SKM-1 (cell line): ENCODE data around the gene OR2T10.
"Not testable (repeated sequence)": the region's sequence is repeated elsewhere in the genome, so short reads cannot be mapped to it uniquely, and the experiment has no call there.

Source experiments
- DNase-seq: peaks from one replicate; lab custom pipeline; 2025; ENCODE audit not compliant: unreplicated experiment; lab: John Stamatoyannopoulos, UW

The OR2T10 gene

DNA sequence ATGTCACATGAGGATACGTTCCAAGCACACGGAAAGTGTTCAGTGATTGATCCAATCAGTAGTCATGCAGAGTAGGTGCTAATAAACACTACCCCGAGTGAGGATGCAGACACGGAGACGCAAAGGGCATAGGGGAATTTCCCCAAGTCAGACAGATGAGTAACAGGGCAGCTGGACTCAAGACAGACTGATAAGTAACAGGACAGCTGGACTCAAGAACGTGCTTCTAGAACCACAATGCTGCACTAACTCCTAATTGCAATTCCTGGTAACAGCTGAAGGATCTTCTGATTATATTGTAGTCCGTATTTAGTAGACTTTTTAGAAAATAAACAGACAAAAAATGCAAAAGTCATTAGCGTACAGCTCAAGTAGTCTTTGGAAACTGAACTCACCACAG, 1.9 kb upstream of the OR2T10 start:
- DNase-seq: no peak

DNA sequence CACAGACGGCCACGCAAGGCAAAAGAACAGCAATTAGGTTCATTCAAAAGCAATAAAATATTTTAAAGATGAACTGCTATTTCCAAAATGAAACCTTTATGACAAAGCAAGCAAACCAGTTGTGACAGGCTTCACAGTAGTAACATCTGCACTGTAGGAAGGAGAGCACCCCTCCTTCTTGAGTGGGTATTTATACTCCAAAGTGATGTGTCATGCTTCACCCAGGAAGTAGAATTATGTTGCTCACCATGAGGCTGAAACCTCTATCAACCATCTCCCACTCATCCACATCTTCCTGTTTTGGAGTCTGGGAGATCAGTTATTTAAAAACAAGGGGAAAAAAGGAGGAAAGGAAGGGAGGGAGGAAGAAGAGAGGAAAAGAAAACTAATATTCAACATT, 885 bp downstream of the OR2T10 start:
- no peak for DNase-seq

DNA sequence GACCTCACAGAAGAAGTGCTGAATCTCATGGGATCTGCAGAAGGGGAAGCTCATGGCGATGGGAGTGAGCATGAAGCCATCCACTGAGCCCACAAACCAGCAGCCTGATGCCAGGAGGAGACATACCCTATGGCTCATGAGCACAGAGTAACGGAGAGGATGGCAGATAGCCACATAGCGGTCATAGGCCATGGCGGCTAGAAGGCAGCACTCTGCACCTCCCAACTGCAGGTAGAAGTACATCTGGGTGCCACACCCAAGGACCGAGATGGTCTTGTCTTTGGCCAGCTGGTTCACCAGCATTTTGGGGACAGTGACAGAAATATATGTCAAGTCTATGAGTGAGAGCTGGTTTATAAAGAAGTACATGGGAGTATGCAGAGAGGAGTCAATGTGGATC, 4.3 kb downstream of the OR2T10 start:
- DNase-seq: no peak

DNA sequence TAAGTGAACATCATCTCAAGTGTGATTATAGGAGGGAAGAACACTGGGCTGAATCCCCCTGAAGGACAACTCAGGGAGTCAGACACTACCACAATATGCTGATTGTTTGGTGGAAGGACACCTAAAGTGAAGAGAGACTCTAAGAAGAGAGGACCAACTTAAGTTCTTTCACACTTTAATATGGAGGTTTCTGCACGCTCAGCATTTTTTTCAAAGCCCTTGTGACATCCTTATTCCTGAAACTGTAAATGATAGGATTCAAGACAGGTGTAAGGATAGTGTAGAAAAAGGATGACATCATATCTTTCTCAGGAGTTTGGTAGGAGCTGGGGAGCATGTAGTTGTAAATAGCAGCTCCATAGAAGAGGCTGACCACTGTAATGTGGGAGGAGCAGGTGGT, 4.8 kb downstream of the OR2T10 start:
- no peak for DNase-seq

DNA sequence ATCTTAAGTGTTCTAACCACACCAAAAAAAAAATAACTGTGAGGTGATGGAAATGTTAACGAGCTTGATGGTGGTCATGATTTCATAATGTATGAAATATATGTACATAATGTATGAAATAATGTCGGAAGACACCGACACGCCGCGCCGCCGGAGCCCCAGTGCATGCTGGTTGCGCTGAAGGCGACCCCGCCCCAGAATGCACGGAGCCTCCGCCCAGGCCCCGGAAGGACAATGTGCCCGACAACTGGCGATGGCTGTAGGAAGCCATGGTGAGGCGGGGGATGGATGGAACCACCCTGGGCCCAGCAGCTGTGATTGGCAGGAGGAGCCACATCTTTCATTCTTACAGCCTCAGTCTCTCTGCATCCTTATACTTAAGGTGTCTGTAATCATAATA, 7.4 kb downstream of the OR2T10 start:
- no peak for DNase-seq

DNA sequence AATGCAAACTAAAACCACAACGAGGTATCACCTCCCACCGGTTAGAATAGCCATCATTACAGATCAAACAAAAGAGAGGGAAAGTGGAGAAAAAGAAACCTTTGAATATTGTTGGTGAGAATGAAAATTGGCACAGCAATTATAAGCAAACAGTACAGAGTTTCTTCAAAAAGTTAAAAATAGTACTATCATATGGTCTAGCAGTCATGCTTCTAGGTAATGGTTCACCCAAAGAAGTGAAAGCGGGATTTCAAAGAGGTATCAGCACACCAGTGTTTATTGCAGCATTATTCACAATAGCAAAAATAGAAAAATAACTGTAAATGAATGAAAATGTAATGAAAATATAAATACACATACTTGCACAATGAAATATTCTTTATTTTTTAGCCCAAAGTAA, 8.2 kb downstream of the OR2T10 start:
- no peak for DNase-seq

DNA sequence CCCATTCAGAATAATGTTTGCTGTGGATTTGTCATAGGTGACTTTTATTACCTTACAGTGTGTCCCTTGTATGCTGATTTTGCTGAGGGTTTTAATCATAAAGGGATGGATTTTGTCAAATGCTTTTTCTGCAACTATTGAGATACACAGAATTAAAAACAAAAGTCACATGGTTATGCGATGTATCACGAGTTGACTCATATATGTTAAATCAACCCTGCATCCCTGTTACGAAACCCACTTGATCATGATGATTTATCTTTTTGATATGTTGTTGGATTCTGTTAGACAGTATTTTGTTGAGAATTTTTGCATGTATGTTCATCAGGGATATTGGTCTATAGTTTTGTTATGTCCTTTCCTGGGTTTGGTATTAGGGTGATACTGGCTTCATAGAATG, 12.2 kb downstream of the OR2T10 start:
- DNase-seq: no peak

DNA sequence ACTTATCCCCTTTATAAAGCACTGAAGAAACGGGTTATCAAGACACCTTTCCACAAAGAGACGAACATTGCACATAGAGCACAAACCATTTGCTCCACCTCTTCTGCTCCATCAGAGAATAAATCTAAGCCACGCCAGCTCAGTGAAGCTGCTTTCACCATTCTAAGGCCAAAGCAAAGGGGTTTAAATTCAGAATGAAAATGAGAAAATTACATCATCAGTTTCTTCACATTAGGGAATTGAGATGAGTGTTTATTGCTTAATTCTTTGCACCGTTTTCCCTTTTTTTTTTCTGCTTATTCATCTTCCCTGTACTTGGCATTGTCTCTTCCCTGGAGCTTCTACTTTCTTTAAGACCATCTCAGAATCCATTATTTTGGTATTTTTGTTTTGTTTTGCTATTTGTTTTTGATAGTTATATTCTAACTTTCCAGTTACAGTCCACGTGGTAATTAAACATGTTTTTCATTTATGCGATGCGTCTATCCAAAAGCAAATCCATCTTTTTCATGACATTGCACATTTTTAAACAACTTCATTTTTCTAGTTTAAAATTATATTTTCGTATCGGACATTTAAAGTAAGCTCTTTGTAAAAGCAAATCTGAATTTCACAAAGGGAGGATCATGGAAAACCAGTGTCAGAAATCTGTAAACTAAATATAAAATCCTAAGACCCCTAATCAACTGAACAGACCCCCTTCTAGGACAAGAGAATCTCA, 21.1 kb downstream of the OR2T10 start:
- no peak for DNase-seq

DNA sequence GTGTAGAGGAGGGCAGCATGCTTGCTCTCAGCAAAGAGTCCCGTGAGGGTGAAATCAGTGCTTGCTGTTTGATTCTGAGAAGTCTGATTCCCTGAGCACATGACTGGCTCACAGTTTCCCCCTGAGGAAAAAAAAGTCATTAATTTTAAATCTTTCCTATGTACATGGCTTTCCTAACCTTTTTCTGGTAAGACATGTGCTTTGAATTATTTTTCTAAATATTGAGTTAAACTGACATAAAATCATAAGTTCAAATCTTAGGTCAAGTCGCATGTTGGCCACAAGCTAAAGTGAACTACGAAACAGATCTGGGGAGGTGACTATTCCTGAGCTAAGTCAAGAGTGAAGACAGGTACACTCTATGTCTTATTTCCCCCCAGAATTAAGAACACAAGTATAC, 22.8 kb downstream of the OR2T10 start, which contains the start of gene OR2T34:
TSS of gene OR2T34 (minus strand) at position 101 of the 400 bp plus-strand sequence. CDS start at position 101, 0 bp downstream.
- DNase-seq: not testable (repeated sequence)

DNA sequence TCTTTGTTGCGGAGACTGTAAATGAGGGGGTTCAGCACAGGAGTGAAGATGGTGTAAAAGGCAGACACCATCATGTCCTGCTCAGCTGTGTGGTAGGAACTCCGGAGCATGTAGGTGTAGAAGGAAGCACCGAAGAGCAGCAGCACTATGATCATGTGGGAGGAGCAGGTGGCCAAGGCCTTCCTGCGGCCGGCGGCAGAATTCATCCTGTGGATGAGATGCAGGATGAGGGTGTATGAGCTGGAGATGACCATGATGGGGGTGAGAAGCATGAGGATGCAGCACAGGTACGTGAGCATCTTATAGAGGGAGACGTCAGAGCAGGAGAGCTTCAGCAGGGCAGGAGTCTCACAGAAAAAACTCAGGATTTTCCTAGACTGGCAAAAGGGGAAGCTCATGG, 23.6 kb downstream of the OR2T10 start:
- DNase-seq: not testable (repeated sequence)

DNA sequence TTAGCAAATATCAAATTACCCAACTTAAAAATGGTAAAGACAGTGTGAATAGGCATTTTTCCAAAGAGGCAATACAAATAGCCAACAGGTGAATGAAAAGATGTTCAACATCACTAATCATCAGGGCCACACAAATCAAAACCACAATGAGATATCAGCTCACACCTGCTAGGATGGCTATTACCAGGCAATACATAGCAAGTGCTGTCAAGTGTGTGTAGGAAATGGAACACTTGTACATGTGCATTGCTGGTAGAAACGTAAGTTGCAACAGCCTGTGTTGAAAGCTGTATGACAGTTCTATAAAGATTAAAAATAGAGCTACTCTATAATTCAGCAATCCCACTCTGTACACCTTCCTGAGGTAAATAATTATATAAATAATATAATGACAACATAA, 25.5 kb downstream of the OR2T10 start:
- DNase-seq: not testable (repeated sequence)

DNA sequence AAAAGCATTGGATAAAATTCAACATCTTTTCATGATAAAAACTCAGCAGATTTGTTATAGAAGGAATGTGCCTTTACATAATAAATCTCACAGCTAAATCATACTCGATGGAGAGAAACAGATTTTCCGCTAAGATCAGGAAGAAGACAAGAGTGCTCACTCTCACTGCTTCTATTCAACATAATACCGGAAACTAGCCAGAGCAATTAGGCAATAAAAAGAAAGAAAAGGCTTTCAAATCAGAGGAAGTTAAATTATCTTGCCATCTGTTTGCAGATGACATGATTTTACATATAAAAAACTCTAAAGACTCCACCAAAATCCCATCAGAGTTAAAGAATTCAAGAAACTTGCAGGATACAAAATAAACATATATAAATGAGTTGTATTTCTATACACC, 26.7 kb downstream of the OR2T10 start:
- DNase-seq: not testable (repeated sequence)

DNA sequence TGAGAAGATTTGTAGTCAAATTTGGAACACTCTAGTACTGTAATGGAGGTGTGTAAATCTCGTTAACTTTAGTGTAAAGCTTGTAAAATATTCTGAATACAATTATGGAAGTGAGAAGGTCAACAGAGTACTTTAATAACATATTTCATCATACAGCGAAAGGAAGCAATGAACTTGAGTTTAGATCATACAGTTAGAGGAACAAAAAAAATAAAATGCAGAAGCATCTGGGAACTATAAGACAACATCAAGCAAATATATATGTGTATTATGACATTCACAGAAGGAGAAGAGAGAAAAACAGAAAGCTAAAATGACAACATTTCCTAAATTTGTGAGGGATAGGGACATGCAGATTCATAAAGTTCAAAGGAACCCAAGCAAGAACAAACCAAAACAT, 28.5 kb downstream of the OR2T10 start:
- not testable (repeated sequence) for DNase-seq

DNA sequence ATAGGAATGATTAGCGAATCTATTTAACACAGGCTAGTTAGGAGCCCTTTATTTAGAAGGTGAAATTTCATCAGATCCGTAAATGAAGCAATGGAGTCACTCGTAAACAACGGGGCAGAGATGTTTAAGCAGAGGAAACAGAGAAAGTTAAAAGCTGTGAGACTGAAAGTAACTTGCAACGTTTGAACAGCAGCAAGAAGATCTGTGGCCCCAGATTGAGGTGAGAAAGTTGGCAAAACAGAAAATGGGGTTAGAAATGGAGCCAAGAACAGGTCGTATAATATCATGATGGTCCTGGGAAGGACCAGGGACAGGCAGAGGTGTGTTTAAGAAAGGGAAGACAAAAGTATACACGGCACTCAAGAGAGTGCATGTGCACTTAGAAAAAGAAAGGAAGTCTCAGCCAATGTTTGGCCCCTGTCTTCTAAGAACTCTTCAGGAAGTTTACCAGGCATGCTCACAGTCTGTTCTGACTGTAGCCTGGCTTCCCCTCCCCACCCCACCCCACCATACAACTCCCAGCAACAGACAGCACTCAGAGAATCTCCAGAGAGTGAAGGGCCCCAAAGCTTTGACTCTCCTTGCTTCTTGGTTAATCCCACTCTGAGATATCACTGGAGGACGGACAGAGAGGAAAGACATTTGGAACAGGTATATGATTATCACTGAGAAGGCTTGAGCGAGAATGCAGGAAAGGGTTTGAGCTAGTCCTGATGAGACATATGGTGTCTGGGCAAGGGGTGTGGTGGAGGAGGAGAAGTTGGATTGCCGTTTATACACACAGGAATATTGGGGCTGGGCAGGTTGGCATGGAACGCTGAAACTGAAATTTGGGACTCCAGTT, 31.7 kb downstream of the OR2T10 start:
- not testable (repeated sequence) for DNase-seq

DNA sequence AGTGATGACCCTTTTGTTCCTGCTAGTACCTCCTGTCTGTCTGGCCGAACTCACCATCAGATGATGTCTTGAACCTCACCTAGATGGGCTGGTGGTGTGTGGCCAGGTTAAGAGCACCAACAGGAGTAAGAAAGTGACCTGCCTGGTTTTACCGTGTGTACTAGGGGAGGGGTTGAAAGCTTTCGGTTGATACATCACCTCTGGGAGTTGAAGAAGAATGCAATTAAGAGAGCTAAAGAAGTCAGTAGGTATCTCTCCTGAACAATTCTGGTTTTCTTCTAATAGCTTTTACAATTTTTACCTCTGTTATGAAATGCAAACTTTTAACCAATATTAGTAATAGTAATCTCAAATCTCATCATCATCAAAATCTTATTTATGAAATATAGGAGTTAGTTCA, 34.8 kb downstream of the OR2T10 start, which contains the start of gene OR2T29:
TSS of gene OR2T29 (minus strand) at position 101 of the 400 bp plus-strand sequence. CDS start 3,281 bp downstream, outside the sequence.
- DNase-seq: not testable (repeated sequence)

DNA sequence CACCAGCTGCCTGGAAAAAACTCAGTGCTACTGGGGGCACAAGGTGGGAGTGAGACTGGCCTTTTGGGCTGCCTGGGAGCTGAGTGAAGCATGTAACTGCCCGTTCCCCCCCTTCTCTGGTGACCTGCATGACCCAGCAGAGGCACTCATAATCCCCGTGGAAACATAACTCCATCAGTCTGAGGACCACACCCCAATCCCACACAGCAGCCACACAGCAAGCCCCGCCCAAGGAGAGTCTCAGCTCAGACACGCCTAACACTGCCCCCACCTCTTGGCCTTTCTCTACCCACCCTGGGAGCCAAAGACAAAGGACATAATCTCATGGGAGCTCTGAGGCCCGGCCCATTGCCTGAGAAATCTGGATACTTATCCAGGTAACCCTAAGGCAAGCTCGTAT, 46.5 kb downstream of the OR2T10 start:
- not testable (repeated sequence) for DNase-seq

DNA sequence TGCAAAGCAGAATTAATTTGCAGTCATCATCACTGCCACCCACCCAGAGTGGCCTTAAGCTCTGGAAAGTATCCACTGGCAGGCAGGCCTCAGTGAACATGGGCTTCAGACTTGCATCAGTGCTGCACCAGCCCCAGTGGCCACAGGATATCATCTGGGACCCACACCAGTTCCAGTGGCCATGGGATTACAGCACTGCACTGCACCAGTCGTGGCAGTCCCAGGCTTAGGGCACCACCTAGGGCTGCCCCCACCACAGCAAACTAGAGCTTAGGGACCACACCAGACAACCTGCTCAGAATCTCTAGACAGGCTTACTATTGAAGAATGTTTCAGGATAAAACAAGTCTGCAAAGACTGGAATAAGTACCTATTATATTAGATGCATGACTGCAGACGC, 50.1 kb downstream of the OR2T10 start:
- not testable (repeated sequence) for DNase-seq
